WTC11 (cell line): ENCODE data around the gene ETF1. TPM values are rescaled to one million over a fixed set of nuclear protein-coding genes. Genes with fewer than 3 reads are reported as not detected.

Experiments used
- ATAC-seq: fragments of 200-7000 bp; cut with Tn5 transposase; 2 replicates; pipeline ENCODE4 v1.10.0; 2021; ENCODE audit warnings: mild to moderate bottlenecking, moderate library complexity
- CTCF ChIA-PET: fragments of 300-600 bp; sonication (Branson Sonifier 250); formaldehyde crosslinking; loops from one replicate; lab custom pipeline; 2021; ENCODE audit warnings: antibody characterized with exemption; lab: Charles Lee
- POLR2A ChIA-PET: fragments of 350-600 bp; sonication (Branson Sonifier 250); formaldehyde crosslinking; loops from one replicate; lab custom pipeline; 2021; ENCODE audit warnings: antibody characterized with exemption; lab: Charles Lee
- DNase-seq: peaks from one replicate; pipeline ENCODE4 v3.0.0; 2021; ENCODE audit warnings: low spot score
- H3K27ac Mint-ChIP-seq: 2 replicates; pipeline ENCODE4 v1.8.0; 2021; ENCODE audit warnings: mixed read lengths
- H3K27me3 Mint-ChIP-seq: 2 replicates; pipeline ENCODE4 v1.8.0; 2021; ENCODE audit warnings: low read depth, mild to moderate bottlenecking, moderate library complexity, mixed read lengths
- H3K36me3 Mint-ChIP-seq: 2 replicates; pipeline ENCODE4 v1.8.0; 2021; ENCODE audit warnings: mixed read lengths
- H3K4me1 Mint-ChIP-seq: 2 replicates; pipeline ENCODE4 v1.8.0; 2022; ENCODE audit warnings: mixed read lengths
- H3K4me3 Mint-ChIP-seq: 2 replicates; pipeline ENCODE4 v1.8.0; 2021; ENCODE audit warnings: mild to moderate bottlenecking, moderate library complexity, mixed read lengths
- H3K9me3 Mint-ChIP-seq: 2 replicates; pipeline ENCODE4 v1.8.0; 2021; ENCODE audit warnings: mixed read lengths
- AFF4 ChIP-seq: sonication (generic); formaldehyde crosslinking; IDR thresholded peaks from 2 replicates; pipeline ENCODE4 v1.8.1; 2023; ENCODE audit warnings: mild to moderate bottlenecking, missing genetic modification reagents, borderline replicate concordance
- ATF3 ChIP-seq: sonication (generic); formaldehyde crosslinking; conservative IDR thresholded peaks from 2 replicates; pipeline ENCODE4 v1.8.1; 2022; ENCODE audit warnings: mild to moderate bottlenecking, missing genetic modification reagents
- ETV6 ChIP-seq: sonication (generic); formaldehyde crosslinking; IDR thresholded peaks from 2 replicates; pipeline ENCODE4 v1.8.1; 2022; ENCODE audit warnings: mild to moderate bottlenecking, missing genetic modification reagents
- KAT7 ChIP-seq: sonication (generic); formaldehyde crosslinking; IDR thresholded peaks from 2 replicates; pipeline ENCODE4 v1.8.1; 2023; ENCODE audit warnings: missing genetic modification reagents, mild to moderate bottlenecking, borderline replicate concordance
- MYBL2 ChIP-seq: sonication (generic); formaldehyde crosslinking; IDR thresholded peaks from 2 replicates; pipeline ENCODE4 v1.8.1; 2023; ENCODE audit warnings: mild to moderate bottlenecking, moderate library complexity, missing genetic modification reagents
- NFATC4 ChIP-seq: fragments of 250-450 bp; sonication (Bioruptor Pico); IDR thresholded peaks from 2 replicates; pipeline ENCODE4 v1.9.0; 2021; ENCODE audit warnings: mild to moderate bottlenecking
- NFE2L1 ChIP-seq: sonication (generic); formaldehyde crosslinking; IDR thresholded peaks from 2 replicates; pipeline ENCODE4 v1.8.1; 2023; ENCODE audit warnings: missing genetic modification reagents
- OVOL2 ChIP-seq: fragments of 250-450 bp; sonication (Bioruptor Pico); IDR thresholded peaks from 2 replicates; pipeline ENCODE4 v1.9.0; 2021; ENCODE audit warnings: mild to moderate bottlenecking, borderline replicate concordance
- TP53 ChIP-seq: sonication (generic); formaldehyde crosslinking; IDR thresholded peaks from 2 replicates; pipeline ENCODE4 v1.8.1; 2023; ENCODE audit warnings: mild to moderate bottlenecking, missing genetic modification reagents
- ZBTB21 ChIP-seq: sonication (generic); formaldehyde crosslinking; IDR thresholded peaks from 2 replicates; pipeline ENCODE4 v1.8.1; 2023; ENCODE audit warnings: mild to moderate bottlenecking, missing genetic modification reagents, borderline replicate concordance
- ZBTB43 ChIP-seq: sonication (generic); formaldehyde crosslinking; IDR thresholded peaks from 2 replicates; pipeline ENCODE4 v1.8.1; 2023; ENCODE audit warnings: mild to moderate bottlenecking, missing genetic modification reagents
- ZNF121 ChIP-seq: sonication (generic); formaldehyde crosslinking; IDR thresholded peaks from 2 replicates; pipeline ENCODE4 v1.8.0; 2023; ENCODE audit warnings: missing genetic modification reagents
- ZNF416 ChIP-seq: fragments of 250-450 bp; sonication (Bioruptor Pico); IDR thresholded peaks from 2 replicates; pipeline ENCODE4 v1.9.0; 2021; ENCODE audit warnings: mild to moderate bottlenecking, inconsistent platforms
- total RNA-seq: library from RNA; stranded (reverse); gene quantifications from 3 replicates; pipeline ENCODE4 v1.2.3, GENCODE V29; 2021
- TF ChIP-seq, protein P1 (sequence below): sonication (generic); formaldehyde crosslinking; IDR thresholded peaks from 2 replicates; pipeline ENCODE4 v1.8.0; 2022; ENCODE audit warnings: missing genetic modification reagents
- TF ChIP-seq, protein P2 (sequence below): sonication (generic); formaldehyde crosslinking; IDR thresholded peaks from 2 replicates; pipeline ENCODE4 v1.8.0; 2022; ENCODE audit warnings: mild to moderate bottlenecking, missing genetic modification reagents
- TF ChIP-seq, protein P3 (sequence below): sonication (generic); formaldehyde crosslinking; IDR thresholded peaks from 2 replicates; pipeline ENCODE4 v1.8.1; 2023; ENCODE audit warnings: mild to moderate bottlenecking, missing genetic modification reagents

The ETF1 gene
- total RNA-seq, 1 experiment from 2014 or later, result 137 TPM

DNA sequence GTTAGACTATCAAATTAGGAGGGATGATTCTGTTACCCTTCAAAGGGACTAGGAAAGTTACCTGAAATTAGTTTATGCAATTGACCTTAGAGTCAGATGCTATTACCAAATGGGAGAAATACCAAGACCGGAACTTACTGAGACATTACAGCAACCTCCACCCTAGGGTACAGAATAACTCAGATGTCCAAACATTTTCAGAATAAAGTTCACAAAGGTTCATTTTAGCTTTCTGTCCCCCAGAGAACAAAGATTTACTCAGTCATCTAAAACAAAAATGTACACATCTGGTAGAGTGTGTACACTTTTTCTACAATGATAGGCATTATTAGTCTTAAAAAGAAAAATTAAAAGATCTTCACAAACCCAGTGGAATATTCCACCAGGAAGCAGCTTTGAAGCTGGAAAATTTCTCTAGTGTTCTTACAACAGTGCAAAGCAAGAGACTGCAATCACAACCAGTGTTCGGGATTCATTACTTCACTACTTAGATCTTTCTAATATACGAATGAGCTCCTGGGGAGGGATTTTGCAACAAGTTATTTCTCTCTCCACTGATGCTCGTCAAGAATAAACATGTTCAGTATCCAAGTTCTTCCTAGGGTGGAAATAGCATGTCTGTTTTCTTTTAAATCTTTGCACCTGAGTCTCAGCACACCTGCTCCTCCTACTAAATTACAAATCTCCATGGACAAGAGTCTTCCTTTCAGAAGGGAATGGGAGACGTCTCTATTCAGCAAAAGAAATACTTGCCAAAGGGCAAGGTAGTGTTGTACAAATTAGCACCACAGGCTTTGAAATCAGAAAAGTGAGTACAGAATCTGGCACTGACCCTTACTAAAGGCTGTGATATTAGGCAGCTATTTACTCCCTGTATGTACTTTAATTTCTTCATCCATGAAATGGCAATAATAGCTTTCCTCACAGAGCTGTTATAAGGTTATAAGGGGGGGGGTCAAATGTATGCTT is 8.8 kb downstream of the ETF1 start:
- Mint-ChIP-seq H3K4me3 (no peak overlapping the region), H3K4me1 (peaks cover 22% of the 10 kb centered on the region), H3K36me3 (peaks cover 17% of the 10 kb centered on the region), H3K27ac (no peak overlapping the region), H3K9me3 (no peaks in the 10 kb centered on the region), H3K27me3 (no peaks in the 10 kb centered on the region)
- no peak for ATAC-seq
- POLR2A ChIA-PET, result interaction anchor here (0.8 kb wide), 1 partner anchor 9 kb away, joined by 8 read pairs; the partner anchor contains the start of gene ETF1
- TF ChIP-seq, protein P1, sequence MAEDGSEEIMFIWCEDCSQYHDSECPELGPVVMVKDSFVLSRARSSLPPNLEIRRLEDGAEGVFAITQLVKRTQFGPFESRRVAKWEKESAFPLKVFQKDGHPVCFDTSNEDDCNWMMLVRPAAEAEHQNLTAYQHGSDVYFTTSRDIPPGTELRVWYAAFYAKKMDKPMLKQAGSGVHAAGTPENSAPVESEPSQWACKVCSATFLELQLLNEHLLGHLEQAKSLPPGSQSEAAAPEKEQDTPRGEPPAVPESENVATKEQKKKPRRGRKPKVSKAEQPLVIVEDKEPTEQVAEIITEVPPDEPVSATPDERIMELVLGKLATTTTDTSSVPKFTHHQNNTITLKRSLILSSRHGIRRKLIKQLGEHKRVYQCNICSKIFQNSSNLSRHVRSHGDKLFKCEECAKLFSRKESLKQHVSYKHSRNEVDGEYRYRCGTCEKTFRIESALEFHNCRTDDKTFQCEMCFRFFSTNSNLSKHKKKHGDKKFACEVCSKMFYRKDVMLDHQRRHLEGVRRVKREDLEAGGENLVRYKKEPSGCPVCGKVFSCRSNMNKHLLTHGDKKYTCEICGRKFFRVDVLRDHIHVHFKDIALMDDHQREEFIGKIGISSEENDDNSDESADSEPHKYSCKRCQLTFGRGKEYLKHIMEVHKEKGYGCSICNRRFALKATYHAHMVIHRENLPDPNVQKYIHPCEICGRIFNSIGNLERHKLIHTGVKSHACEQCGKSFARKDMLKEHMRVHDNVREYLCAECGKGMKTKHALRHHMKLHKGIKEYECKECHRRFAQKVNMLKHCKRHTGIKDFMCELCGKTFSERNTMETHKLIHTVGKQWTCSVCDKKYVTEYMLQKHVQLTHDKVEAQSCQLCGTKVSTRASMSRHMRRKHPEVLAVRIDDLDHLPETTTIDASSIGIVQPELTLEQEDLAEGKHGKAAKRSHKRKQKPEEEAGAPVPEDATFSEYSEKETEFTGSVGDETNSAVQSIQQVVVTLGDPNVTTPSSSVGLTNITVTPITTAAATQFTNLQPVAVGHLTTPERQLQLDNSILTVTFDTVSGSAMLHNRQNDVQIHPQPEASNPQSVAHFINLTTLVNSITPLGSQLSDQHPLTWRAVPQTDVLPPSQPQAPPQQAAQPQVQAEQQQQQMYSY (CRISPR knock-in tag), result no peak
- TF ChIP-seq KAT7 (CRISPR knock-in tag), result no peak
- no peak for TF ChIP-seq TP53
- no peak for TF ChIP-seq AFF4 (CRISPR knock-in tag)
- TF ChIP-seq ETV6 (CRISPR knock-in tag), result no peak
- TF ChIP-seq OVOL2 (CRISPR knock-in tag), result no peak
- TF ChIP-seq MYBL2 (CRISPR knock-in tag), result no peak
- TF ChIP-seq, protein P2, sequence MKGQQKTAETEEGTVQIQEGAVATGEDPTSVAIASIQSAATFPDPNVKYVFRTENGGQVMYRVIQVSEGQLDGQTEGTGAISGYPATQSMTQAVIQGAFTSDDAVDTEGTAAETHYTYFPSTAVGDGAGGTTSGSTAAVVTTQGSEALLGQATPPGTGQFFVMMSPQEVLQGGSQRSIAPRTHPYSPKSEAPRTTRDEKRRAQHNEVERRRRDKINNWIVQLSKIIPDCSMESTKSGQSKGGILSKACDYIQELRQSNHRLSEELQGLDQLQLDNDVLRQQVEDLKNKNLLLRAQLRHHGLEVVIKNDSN, result no peak
- TF ChIP-seq ZBTB43 (CRISPR knock-in tag), result no peak
- TF ChIP-seq ZNF416, result no peak
- TF ChIP-seq, protein P3, sequence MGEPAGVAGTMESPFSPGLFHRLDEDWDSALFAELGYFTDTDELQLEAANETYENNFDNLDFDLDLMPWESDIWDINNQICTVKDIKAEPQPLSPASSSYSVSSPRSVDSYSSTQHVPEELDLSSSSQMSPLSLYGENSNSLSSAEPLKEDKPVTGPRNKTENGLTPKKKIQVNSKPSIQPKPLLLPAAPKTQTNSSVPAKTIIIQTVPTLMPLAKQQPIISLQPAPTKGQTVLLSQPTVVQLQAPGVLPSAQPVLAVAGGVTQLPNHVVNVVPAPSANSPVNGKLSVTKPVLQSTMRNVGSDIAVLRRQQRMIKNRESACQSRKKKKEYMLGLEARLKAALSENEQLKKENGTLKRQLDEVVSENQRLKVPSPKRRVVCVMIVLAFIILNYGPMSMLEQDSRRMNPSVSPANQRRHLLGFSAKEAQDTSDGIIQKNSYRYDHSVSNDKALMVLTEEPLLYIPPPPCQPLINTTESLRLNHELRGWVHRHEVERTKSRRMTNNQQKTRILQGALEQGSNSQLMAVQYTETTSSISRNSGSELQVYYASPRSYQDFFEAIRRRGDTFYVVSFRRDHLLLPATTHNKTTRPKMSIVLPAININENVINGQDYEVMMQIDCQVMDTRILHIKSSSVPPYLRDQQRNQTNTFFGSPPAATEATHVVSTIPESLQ (CRISPR knock-in tag), result no peak
- TF ChIP-seq NFATC4 (CRISPR knock-in tag), result no peak
- no peak for TF ChIP-seq ZNF121 (CRISPR knock-in tag)
- TF ChIP-seq ATF3 (CRISPR knock-in tag), result no peak
- TF ChIP-seq NFE2L1 (CRISPR knock-in tag), result no peak
- TF ChIP-seq ZBTB21 (CRISPR knock-in tag), result no peak
- TF ChIP-seq, all 79 proteins: peak for 0
- no peak for DNase-seq
- CTCF ChIA-PET, result no interaction called here
